Fibroblast of peridontal ligament (primary cell): ENCODE measurements around the gene ANKRD1.

Experiments used
- DNase-seq: peaks from one replicate; pipeline ENCODE4 v3.0.0-alpha.2; 2010; ENCODE audit errors: extremely low read depth

Gene ANKRD1

DNA sequence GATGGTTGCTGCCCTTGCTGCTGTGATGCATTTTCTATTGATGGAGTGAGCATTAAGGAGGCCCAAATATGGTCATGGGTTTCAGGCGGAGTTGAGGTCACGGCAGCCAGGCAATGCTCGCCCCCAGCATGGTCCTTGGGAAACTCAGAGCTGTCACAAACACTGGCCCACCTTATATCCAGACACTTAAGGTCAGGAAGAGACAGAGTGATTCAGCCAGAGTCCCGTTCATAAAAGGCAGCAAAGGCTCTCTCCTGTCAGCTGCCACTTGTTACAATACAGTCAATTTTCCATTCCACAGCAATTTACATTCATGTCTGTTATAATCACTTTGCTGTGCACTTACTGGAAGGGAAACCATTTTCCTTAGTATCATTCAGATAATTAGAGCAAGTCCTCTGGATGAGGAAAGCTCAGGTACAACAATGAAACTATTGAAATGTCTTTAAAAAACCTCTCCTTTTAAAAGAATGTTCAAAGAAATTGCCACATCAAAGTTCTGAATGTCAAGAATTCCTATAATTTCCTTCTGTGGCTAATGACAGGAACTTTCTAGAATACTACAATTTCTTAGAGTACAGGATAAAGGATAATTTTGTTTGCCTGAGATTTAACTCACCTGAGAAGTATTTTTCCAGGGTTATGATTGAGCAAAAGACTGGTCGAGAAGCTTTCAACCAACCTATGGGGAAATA lies 14.8 kb upstream of the ANKRD1 start:
- DNase-seq: no peak

DNA sequence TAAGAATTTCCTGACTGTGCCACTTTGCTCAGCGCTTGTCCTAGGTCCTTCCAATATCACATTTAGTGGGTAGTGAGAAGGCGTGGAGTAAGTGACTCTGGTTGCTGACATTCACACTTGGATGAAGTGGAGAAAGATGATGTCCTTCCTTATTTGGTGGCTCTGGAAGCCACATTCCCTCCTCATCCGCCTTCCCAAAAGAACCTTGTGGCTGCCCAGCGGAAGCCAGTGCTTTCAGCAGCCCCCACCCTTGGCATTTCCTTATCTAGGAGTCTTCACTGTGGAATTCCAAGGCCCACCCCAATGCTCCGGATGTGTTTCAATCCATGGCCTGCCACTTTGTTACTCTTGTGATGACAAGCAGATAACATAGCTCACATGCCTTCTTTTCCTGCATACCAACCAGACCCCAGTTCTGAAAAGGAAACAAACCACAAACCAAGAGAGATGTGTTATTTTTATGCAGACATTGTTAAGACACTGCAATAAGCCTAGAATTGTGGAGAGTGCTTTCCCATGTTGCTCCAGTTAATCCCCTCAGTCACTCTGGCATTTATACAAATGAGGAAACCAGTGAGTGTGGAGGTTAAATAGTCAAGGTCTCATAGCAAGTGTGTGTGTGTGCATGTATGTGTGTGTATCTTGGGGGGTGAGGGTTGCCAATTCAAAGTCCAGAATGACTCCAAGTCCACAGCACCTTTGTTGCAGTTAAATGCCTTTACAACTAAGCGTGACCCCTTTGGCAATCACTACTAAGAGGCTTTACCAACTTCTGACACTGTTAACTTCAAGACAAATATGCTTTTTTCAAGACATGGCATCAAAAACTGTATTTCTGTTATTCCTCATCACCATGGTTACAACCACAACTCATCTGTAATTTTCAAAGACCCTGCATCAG lies 10.3 kb upstream of the ANKRD1 start:
- peak; percentile 77 for DNase-seq

DNA sequence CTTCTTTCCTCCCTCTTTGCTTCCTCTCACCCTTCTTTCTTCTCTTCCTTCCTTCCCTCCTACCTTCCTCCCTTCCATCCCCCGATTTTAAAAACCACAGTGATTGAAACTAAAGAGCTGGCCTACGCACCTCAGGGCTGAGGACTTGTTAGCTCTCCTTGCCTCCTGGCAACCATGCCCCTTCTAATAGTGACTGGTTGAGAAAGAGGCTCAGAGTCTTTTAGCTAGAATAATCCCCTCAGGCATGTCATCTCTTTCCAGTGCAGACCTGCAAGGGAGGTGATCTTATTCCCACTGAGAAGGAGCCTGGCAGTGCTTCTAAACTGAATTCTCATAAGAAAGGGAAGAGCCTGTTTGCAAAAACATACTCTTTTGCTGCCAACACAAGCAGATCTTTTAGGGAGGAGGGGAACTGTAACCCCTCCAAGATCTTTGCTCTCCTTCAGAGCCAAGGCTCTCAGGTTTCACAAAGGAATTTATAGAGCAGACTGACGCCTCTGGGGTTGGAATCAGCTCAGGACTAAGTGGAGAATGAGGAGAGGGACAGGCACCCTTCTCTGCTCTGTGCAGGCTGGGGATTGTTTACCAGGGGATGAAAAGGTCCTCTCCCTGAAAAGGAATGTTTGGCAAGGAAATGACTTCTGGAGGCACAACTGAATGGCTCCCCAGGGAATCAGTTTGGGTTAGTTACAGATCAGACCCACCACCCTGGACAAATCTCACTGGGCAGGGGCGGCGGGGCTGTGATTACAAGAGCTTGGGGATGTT lies 9.4 kb upstream of the ANKRD1 start:
- peak; percentile 86 for DNase-seq

DNA sequence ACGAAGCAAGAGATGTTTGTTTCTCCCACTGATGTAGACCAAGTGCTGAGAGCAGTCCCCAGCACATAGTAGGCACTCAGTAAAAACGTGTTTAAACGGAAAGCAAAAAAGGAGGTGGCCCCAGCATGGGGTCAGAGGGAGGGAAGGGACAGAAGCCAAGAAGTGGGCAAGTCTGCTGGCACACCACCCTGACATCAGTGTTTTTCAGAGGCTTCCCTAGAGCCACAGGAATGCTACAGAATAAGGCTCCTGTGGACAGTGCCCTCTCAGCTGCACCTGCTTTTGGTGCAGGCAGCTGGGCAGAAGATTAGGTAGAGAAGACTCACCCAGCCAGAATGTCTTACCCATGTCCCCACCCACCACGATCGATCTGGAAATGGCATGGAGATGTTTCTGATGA lies 8.3 kb upstream of the ANKRD1 start:
- no peak for DNase-seq

DNA sequence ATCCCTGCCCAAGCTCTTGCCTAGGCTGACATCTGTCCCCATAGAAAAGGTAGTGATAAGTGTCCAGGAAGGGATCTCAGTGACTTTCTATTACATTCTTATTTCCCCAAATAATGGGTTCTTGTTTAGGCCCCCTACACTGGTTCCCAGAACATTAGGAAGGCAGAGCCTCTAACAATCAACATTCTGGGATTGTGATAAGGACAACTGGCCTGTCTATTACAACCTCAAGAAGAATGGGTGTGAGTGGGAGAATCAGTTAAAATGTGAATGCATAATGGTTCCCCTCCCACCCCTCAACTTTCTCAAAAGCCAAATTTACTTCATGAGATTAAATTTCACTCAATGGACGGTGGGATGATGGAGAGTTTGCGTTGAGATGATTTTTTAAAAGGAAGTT lies 6.4 kb upstream of the ANKRD1 start:
- DNase-seq: no peak

DNA sequence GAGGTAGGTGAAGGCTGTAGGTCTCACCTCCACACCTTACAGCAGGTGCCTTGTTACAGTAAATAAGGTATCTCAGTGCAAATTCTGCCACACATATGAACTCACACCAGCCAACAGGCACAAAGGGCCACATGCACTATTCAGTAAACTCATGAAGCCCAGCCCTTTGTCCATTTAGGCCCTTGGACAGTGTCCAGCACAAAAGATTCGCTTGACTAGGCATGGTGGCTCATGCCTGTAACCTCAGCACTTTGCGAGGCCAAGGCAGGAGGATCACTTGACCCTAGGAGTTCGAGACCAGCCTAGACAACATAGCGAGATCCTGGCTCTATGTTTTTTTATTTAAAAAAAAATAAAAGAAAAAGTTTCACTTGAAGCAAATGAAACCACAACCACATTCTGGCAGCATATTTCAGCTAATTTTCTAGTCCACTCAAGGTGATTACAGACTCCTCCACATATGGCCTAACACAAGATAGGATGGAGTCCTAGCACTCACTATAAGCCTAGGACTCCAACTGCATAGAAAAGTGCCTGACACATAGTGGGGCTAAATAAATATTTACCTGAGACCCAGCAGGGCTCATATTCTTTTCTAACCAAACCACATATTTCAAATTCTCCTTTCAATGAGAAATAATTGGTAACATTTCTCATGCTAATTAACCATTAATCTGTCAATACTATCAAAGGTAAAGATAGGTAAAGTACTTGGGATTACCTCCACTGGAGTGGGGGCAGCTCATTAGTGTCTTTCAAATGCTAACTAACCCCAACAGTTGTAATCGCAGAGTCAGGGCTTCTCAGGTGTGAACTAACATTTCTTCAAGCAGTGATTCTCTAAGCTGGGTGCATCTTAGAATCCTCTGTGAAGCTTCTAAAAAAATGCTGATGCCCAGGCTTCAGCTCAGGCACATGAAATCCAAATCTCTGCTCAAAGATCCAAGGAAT lies 4.5 kb upstream of the ANKRD1 start:
- DNase-seq: no peak

DNA sequence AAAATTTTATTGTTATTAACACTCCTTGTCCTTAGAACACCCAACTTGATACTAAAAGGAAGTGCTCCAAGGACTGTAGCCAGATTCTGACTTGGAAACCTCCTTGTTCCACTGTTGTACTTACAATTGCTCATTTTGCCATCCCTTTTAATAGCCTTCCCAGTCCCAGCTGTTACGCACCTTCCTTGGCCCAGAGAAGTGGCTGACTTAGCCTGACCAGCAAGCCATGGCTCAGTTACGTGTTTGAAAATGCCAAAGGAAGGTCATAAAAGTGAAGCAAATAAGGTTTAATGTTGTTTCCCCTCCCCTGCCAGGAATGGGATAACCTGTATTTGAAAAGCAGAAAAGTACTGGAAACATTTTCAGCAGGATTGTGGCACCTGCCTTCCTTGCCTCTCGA lies 3.7 kb upstream of the ANKRD1 start:
- no peak for DNase-seq

DNA sequence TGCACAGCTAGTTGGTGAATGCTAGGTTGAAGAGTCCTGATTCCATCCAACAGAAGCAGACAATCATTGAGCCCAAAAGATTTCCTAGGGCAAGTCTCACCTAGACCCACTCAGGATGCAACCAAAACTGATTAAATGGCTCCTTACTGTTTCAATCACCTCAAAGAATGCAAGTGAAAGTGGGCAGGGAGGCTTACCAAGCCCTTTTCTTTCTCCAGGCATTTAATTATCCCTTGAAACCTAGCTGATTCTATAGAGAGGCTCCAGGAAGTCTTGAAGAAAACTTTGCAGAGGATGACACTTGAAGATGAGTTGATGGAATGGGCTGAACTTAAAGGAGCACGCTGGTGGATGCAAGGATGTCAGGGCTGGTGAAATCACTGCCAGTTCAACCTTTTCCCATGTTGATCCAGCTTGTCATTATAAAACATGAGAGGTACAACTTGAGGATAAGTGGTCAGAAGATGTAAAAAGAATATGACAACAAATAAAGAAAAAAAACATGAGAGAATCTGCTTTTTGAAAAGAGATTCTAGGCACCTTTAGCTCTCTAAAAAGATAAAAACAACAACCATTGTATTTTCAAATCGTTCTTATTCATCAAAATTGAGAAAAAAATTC lies 2.3 kb upstream of the ANKRD1 start:
- DNase-seq: no peak

DNA sequence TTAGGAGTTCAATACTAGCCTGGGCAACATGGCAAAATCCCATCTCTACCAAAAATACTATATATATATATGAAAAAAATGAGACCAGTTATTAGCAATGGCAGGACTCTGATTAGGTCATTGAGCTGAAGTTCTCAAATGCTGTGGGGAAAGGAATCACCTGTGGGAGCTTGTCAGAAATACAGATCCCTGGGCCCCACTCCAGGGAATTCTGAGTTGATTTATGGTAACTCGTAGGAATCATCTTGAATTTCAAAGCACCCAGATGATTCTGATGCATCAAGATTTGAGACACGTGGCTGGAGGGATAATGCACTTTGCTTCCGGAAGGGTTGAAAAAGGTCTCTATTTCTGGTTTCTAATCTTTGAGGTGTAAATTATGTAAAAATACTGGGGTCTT lies 1.0 kb upstream of the ANKRD1 start:
- no peak for DNase-seq

DNA sequence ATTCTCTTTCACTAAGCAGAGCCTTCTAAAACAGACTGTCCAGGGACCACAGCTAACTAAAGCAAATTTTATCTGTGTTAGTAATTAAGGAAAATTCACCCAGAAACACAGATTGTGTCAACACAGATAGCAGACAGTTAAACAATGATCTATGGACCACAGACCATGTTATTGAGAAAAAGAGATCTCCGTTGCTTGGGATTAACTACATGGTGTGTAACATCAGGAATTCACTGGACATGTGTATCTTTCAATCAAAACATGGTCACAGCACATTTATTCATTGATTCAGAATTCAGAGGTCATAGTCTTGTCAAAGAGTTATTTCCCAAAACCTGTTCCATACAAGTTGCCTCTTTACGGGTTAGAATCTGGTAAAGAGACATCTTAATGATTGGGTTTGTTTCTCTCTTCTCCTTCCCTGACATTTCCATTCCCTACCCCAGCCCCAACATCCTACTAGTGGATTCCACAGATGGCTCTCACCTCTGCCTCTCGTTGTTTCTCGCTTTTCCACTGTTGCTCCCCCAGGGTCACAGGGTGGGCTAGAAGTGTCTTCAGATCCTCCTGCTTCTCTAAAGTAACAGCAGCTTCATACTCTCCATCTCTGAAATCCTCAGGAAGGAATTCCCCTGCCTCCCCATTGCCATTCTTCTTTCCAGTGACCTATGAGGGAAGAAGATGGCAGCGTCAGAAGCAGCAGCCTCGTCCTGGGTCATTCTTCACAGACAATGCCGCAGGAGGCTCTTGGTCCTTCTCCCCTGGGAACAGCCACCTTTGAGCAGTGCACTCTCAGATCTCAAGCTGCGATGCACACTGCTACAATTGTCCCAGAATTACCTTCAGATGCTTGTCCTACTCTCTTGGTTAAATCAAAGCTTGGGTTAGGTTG lies 958 bp downstream of the ANKRD1 start:
- no peak for DNase-seq

DNA sequence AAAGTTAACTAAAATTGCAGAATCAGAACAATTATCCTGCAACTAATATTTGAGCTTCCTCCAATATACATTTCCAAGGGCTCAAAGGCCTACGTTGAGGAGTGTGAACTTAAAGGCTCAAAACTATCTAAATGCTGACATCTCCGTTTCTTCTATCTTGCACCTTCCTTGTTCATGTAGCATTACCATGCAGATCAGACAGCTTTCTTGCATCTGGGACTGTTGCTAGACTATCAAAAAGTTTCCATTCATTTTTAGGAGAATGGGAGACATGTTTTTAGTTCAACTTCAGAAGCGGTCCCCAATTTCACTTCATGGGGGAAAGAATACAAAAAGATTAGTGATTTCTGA lies 2.9 kb downstream of the ANKRD1 start:
- no peak for DNase-seq

DNA sequence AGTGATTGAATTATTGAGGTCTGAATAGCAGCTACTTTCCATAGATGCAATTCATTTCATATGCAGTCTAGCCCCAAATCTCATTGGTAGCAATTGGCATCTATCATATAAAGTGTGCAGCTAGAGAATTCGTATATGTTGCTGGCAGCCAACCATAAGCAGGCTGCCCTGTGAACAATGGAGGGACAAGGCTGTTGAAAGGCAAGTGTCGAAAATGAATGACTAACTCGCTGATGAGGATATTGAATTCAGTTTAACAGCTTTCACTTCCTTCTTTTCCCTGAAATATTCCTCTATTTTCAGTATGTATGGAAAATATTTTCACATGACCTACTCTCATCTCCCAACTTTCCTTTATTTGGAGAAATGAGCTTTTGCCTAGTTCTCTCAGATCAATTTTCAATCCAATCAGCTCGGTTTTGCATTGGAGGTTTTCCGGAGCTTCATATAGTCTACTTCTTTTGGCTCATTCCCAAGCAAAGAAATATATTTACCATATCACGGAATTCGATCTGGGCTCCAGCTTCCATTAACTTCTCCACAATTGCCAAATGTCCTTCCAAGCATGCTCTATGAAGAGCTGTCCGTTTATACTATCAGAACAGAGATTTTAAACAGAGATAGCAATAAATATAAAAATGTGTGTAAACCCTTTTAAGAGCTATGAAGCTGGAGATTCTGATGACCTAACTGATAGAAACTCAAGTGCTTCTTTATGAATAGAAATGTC lies 3.5 kb downstream of the ANKRD1 start:
- DNase-seq: no peak

DNA sequence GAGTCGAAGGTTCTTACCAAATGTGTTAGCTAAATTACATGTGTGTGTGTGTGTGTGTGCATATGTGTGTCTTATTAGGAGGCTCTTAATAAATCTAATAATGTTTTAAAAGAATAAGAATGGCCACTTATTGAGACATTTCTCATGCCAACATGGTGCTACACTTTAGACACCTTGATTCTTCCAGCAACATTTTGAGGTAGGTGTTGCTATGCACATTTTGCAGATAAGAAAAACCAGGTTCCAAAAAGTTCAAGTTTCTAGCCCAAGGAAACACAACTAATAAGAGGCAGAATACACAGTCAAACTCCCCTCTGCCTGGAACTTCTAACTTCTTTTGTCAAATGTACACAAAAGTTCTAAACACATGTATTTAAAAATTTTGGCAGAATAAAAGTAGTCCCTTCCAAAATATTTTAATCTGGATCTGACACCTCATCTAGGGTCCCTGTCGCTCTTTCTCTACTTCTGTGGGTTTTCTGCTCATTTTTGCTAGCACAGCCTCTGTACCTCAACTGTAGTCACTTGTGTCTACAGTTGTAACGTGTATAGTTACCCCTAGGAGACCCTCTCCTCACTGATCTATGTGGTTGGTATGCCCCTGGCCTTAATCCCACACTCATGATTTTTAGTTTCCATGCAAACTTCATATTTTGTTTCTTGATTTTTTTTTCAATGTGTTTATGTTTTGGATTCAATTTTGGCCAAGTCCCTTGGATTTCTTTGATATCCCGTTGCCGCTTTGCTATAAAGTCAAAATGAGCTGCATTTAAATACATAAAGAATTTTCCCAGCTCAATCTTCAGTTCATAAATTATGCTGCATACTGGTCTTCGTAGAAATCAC lies 4.3 kb downstream of the ANKRD1 start:
- no peak for DNase-seq

DNA sequence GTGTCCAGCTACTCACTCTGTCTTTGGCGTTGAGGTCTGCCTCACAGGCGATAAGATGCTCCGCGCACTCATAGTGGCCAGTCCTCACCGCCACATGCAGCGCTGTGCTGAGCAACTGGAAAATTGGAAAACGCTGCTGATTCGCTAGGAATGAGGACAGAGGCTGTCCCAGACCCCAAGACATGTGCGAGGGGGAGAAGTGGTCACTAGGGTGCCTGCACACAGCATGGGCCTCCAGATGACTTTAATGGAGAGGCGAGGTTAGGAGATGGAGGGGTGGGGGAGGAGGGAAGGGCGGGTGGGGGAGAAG lies 5.2 kb downstream of the ANKRD1 start:
- DNase-seq: no peak

DNA sequence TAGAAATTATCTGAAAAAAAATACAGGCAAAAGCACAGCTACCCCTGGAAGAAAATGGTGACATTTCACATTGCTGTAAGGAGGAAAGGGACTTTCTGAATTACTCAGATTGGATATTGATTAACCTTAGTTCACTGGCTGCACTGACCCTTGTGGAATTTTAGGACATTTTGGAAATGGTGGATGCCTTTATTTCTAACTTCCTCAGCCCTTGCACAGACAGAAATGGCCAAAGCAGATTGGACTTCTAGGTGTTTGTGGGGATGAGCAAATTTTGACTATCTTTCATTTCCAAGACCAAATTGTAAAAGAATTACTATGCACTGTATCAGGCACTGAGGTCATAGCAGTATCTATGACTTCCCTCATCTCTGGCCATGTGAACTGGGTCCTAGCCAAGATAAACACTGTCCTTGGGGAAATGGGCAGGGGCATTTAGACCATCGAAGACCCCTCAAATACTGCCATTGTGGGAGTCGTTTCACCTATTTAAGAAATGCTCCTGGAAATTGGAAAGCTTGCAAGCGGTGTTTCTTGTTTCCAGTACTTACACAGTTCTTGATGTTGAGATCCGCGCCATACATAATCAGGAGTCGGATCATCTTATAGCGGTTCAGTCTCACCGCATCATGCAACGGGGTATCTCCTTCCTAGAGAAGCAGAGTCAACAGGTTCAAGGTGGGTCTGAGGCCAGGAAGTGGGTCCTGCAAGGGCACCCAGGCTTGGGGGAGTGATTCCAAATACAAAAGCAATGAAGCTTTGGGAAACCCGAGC lies 5.7 kb downstream of the ANKRD1 start:
- DNase-seq: no peak

DNA sequence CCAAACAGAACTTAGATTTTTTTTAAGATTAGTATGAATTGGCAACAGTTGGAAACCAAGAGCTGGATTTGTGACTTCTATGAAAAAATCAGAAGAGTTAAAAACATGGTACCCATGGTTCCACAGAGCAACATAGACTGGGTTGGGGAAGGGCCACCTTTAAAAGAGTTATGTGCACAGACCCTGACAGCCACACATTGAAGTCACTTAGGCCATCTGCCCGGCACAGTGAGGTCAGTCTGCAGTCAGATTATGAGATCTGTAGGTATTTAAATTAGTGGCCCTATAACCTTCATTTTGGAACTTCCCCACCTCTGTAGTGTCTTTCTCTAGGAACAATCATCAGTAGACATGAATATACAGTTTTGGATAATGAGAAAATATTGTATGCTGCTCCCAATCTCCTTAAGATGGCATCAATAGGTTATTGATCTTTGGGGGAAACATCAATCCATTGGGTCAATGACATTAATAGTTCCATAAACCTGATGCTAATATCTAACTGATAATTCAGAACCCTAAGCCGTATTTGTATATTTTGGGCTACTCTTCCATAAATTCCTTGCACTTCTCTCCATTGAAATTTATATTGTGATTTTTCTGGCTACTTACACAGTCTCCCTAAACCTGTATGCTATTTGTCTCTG lies 7.0 kb downstream of the ANKRD1 start:
- DNase-seq: no peak

DNA sequence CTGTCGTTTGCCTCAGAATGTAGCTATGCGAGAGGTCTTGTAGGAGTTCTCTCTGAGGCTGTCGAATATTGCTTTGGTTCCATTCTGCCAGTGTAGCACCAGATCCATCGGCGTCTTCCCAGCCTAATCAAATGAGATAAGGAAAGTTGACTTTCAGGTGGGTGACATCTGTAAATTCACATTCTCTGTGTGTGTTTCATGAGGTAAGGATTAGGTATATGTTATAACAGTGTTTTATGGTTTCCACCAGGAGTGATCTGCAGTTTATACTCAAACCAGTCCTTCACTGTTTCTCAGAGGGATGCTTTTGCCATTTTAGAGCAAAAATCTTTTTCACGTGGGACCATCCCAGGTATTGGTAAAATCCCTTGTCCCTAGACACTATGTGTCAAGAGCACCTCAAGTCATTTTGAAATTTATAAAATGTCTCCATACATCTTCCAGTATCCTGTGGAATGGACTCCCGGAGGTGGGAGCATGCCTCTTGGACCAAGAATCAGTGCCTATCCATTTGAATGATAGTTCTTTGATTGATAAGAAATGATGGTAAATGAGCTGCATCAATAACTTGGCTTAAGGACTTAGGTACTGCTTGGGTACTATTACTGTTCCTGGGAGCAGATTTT lies 7.9 kb downstream of the ANKRD1 start:
- DNase-seq: no peak
